Urinary bladder (tissue), 4 donors: ENCODE data around the gene KRTCAP2. TPM values are rescaled to one million over a fixed set of nuclear protein-coding genes. Genes with fewer than 3 reads are reported as not detected.
"Not testable (repeated sequence)": the region's sequence is repeated elsewhere in the genome, so short reads cannot be mapped to it uniquely, and the experiment has no call there.

Source experiments
- DNase-seq: peaks from one replicate; pipeline ENCODE4 v3.0.0-alpha.2; 2015; ENCODE audit errors: extremely low spot score
- H3K27ac ChIP-seq: one replicate; pipeline ENCODE4 v1.5.1; 2013; ENCODE audit warnings: low read depth, mild to moderate bottlenecking, moderate library complexity
- H3K36me3 ChIP-seq: one replicate; pipeline ENCODE4 v1.6.1; 2013; ENCODE audit warnings: mild to moderate bottlenecking, moderate library complexity; ENCODE audit not compliant: insufficient read depth
- H3K4me1 ChIP-seq: one replicate; pipeline ENCODE4 v1.6.1; 2013; ENCODE audit warnings: mild to moderate bottlenecking, moderate library complexity; ENCODE audit not compliant: insufficient read depth
- H3K4me3 ChIP-seq: one replicate; pipeline ENCODE4 v1.5.1; 2013; ENCODE audit warnings: low read depth, low read length
- WGBS: extraction: QIAGEN DNeasy Blood & Tissue Kit; methylation state at CpG from one replicate; pipeline ENCODE4 v1.1.7; 2013; 5-methylcytosine and 5-hydroxymethylcytosine counted together
- polyA plus RNA-seq: library from polyadenylated mRNA; stranded (reverse); fragments of 200-250 nt; gene quantifications from one replicate; pipeline ENCODE4 v1.2.3, GENCODE V29; 2013
- total RNA-seq: library from RNA; depleted of rRNA; stranded (reverse); fragments of >200 nt; gene quantifications from one replicate; pipeline ENCODE4 v1.2.3, GENCODE V29; 2014
- donor health status: healthy with polysubstance abuse.
- donor health status: healthy.

The KRTCAP2 gene
- total and polyA plus RNA-seq, 2 donors: 53.0 to 266 TPM

DNA sequence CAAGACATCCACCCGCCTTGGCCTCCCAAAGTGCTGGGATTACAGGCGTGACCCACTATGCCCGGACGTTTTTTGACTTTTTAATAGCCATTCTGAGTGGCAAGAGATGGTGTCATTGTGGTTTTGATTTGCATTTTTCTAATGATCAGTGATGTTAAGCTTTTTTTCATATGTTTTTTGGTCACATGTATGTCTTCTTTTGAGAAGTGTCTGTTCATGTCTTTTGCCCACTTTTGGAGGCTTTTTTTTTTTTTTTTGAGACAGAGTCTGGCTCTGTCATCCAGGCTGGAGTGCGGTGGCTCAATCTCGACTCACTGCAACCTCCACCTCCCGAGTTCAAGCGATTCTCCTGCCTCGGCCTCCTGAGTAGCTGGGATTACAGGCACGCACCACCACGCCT is 8.5 kb downstream of the KRTCAP2 start:
- WGBS: 91% methylated on average over 11 of the region's 11 CpGs
- H3K4me3 ChIP-seq, H3K4me1 ChIP-seq, H3K36me3 ChIP-seq, DNase-seq, H3K27ac ChIP-seq: not testable (repeated sequence)

DNA sequence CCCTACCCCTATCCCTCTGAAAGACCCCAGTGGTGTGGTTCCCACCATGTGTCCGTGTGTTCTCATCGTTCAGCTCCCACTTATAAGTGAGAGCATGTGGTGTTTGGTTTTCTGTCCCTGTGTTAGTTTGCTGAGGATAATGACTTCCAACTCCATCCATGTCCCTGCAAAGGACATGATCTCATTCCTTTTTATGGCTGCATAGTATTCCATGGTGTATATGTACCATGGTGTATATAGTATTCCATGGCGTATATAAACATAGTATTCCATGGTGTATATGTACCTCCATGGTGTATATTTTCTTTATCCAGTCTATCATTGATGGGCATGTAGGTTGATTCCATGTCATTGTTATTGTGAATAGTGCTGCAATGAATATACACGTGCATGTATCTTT is 9.3 kb downstream of the KRTCAP2 start:
- not testable (repeated sequence) for H3K27ac ChIP-seq, H3K4me3 ChIP-seq, H3K4me1 ChIP-seq, H3K36me3 ChIP-seq, DNase-seq
- WGBS: 95% methylated on average over 4 of the region's 4 CpGs

DNA sequence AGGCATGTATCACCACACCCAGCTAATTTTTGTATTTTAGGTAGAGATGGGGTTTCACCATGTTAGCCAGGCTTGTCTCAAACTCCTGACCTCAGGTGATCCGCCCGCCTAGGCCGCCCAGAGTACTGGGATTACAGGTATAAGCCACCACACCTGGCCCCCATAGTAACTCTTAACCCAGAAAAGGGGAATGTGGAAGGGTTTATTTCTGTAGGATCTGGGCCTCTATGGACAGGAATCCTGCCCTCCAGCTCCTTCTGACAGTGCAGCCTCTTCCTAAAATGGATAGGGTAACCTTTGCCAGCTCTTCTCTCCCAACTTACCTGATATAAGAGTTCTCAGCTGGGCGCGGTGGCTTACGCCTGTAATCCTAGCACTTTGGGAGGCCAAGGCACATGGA is 10.5 kb downstream of the KRTCAP2 start:
- not testable (repeated sequence) for H3K4me1 ChIP-seq, H3K4me3 ChIP-seq, H3K36me3 ChIP-seq, DNase-seq, H3K27ac ChIP-seq
- WGBS: 98% methylated on average over 6 of the region's 6 CpGs

DNA sequence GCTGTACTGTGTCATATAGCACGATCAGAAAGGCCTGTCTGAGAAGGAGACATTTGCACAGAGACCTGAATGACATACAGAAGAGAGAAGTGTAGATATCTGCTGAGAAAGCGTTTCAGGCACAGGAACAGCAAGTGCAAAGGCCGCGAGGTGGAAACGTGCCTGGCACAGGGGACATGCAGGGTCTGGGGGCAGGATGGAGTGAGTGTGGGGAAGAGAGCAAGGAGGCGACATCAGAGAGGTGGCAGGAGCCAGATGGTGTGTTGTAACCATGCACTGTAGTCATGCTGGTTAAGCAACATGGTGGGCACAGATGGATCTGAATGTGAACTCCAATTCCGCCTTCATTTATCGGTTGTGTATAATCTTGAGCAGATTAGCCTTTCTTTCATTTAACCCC is 13.0 kb downstream of the KRTCAP2 start:
- no peak overlapping the region for H3K4me3 ChIP-seq
- no peaks in the 10 kb centered on the region for H3K4me1 ChIP-seq
- no peak for DNase-seq
- no peaks in the 10 kb centered on the region for H3K36me3 ChIP-seq
- H3K27ac ChIP-seq: no peak overlapping the region
- 73% methylated on average over 8 of the region's 8 CpGs for WGBS

DNA sequence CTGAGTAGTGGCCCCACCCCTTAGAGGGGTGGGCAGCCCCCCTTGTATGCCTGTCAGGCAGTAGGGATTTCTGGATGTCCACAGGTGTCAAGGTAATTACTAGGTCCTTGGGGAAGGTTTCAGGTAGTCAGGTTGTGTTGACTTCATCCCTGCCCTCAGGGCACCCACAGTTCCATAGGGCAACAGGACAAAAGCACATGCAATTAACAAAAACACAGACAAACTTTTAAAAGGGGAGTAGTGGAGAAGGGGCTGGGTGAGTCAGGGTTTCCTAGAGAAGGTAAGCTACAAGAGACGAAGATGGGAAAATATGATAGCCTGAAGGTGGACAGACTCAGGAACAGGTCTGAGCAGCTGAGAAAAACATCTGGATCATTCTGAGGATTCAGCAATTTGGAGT is 14.1 kb downstream of the KRTCAP2 start:
- 69% methylated on average over 1 of the region's 1 CpG for WGBS
- no peak overlapping the region for H3K27ac ChIP-seq
- H3K4me1 ChIP-seq: no peaks in the 10 kb centered on the region
- no peak overlapping the region for H3K4me3 ChIP-seq
- no peak for DNase-seq
- no peaks in the 10 kb centered on the region for H3K36me3 ChIP-seq

DNA sequence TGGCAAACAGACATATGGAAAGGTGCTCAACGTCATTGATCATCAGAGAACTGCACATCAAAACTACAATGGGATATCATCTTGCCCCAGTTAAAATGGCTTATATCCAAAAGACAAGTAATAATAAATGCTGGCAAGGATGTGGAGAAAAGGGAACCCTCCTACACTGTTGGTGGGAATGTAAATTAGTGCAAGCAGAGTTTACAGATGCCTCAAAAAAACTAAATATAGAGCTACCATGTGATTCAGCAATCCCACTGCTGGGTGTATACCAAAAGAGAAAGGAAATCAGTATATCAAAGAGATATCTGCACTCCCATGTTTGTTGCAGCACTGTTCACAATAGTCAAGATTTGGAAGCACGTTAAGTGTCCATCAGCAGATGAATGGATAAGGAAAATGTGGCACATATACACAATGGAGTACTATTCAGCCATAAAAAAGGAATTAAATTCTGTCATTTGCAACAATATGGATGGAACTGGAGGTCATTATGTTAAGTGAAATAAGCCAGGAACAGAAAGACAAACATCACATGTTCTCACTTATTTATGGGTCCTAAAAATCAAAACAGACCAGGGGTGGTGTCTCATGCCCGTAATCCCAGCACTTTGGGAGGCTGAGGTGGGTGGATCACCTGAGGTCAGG is 17.0 kb downstream of the KRTCAP2 start:
- DNase-seq, H3K4me1 ChIP-seq, H3K36me3 ChIP-seq, H3K4me3 ChIP-seq, H3K27ac ChIP-seq: not testable (repeated sequence)
- 66% methylated on average over 3 of the region's 3 CpGs for WGBS

DNA sequence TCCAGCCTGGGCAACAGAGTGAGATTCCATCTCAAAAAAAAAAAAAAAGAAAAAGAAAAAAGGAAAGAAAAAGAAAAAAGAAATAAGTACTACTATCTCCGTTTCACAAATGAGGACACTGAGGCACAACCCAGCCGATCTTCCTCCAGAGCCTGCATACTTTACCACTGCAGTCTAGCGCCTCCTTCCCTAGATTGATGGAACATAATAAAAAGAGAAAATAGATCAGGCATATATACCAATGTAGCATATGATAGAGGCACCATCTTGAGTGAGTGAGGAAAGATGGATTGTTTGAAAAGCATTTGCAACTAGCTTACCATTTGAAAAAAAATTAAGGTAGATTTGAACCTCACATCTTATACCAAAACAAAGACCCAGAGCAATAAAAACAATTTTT is 27.6 kb downstream of the KRTCAP2 start:
- no peak overlapping the region for H3K4me3 ChIP-seq
- no peaks in the 10 kb centered on the region for H3K36me3 ChIP-seq
- DNase-seq: no peak
- no peaks in the 10 kb centered on the region for H3K4me1 ChIP-seq
- no peak overlapping the region for H3K27ac ChIP-seq
- 83% methylated on average over 3 of the region's 3 CpGs for WGBS

DNA sequence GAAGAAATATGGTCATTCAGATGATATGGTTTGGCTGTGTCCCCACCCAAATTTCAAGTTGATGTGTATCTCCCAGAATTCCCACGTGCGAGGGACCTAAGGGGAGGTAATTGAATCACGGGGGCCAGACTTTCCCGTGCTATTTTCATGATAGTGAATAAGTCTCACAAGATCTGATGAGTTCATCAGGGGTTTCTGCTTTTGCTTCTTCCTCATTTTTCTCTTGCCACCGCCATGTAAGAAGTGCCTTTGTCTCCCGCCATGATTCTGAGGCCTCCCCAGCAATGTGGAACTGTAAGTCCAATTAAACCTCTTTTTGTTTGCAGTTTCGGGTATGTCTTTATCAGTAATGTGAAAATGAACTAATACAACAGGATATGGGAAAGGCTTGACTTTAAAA is 31.4 kb downstream of the KRTCAP2 start:
- Histone ChIP-seq H3K4me1 (no peaks in the 10 kb centered on the region), H3K27ac (no peak overlapping the region), H3K4me3 (no peak overlapping the region), H3K36me3 (no peaks in the 10 kb centered on the region)
- DNase-seq: no peak
- 77% methylated on average over 7 of the region's 7 CpGs for whole genome bisulfite sequencing

DNA sequence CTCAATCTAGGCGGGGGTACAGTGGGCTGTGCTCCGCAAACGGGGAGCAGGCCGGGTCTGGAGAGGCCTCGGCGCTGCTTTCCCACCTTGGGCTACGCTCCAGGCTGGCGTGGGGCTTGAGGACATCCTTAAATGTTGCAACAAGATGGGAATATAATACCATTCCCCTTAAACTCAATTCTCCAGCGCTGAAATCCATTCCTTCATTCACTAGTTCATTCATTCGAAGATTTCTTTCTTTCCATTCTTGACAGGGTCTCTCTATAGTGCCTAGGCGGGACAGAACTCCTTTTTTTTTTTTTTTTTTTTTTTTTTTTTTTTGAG is 32.5 kb downstream of the KRTCAP2 start:
- no peaks in the 10 kb centered on the region for H3K36me3 ChIP-seq
- 7% methylated on average over 11 of the region's 11 CpGs for WGBS
- no peak for DNase-seq
- no peak overlapping the region for H3K27ac ChIP-seq
- no peaks in the 10 kb centered on the region for H3K4me1 ChIP-seq
- H3K4me3 ChIP-seq: peak overlapping the region; percentile 56

DNA sequence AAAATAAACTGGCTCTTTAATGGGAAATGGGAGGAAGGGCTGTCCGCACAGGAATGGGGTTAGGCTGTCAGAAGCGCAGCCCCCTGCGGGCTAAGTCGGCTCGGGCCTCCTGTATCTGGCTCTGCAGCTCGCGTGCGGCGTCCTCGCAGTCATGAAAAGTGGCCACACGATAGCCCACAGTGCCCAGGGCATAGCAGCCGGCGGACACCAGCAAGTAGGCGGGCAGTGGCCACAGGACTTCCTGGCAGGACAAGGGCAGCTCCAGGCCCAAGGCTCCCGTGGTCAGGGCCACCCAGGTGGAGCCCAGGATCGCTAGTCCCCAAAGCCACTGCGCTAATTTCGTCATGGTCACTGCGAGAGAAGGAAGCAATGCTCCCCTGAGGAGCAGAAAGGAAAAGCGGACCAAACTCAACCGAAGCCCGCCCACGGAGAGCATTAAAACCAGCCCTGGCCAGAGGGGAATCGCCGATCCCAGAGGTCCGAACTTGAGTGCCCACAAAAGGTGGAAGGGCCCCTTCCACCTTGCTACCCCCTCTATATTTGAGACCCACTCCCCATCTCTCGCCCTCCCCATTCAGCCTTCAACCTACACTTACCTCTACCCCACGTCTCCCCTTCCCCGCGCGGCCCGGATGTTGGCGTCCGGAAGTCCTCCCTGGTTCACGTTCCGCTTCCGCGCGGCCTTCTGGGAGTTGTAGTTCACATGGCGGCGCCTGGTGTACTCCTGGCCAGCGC is 33.0 kb downstream of the KRTCAP2 start, which contains the start of gene DPM3:
DPM3 (minus strand) TSS at position 637 of the 735 bp plus-strand sequence; CDS start at position 346, 291 bp downstream.
- WGBS: under 1% methylated on average over 42 of the region's 42 CpGs
- Histone ChIP-seq H3K4me3 (peak within 1 kb of the TSS; percentile 56), H3K4me1 (no peaks in the 10 kb centered on the region), H3K36me3 (no peaks in the 10 kb centered on the region), H3K27ac (peak within 1 kb of the TSS; percentile 87)
- no peak for DNase-seq

DNA sequence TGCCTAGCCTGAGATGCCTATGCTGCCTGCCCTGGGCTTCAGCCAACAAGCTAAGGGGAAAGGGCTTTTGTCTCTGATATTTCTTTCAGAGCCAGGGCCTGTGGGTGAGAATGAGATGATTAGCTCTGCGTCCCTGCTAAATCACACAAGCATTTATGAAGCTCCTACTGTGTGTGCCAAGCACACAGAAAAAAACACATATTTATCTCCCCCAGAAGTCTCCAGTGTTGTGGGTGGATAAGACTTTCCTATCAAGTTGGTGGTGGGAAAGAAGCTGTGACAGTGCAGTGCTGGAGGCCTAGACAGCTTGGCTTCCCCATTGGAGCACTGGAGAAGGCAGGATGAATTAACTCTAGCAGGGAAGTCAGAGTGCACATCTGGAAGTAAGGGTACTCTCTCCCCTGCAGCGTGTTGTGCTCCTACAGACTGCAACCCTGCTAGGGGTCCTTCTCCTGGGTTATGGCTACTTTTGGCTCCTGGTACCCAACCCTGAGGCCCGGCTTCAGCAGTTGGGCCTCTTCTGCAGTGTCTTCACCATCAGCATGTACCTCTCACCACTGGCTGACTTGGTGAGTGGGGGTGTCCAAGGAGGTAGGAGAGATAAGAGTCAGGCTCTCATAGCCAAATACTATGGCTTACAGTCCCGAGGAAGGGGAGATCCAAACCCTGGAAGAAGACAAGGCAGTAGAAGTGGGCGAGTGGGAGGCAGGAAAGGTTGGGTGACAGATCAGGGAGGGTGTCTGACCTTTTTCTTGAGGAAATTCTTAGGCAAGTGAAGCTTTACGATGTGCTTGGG is 35.8 kb downstream of the KRTCAP2 start:
- H3K4me1 ChIP-seq: no peaks in the 10 kb centered on the region
- no peak overlapping the region for H3K27ac ChIP-seq
- DNase-seq: no peak
- no peak overlapping the region for H3K4me3 ChIP-seq
- WGBS: 89% methylated on average over 6 of the region's 6 CpGs
- H3K36me3 ChIP-seq: no peaks in the 10 kb centered on the region

DNA sequence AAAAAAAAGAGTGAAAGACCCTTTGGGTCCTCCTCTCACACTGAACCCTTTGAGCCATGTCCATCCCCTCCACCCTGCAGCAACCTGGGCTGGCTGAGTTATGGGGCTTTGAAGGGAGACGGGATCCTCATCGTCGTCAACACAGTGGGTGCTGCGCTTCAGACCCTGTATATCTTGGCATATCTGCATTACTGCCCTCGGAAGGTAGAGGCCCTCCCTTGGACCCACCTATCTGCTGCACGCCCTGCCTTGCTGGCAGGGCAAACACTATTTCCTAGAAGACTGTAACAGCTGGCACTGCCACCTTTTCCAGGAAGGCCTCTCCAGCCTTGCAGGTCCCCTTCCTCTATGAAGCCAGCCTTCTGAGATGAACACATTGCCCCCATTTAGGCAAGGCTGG is 36.4 kb downstream of the KRTCAP2 start:
- no peaks in the 10 kb centered on the region for H3K36me3 ChIP-seq
- no peaks in the 10 kb centered on the region for H3K4me1 ChIP-seq
- WGBS: 32% methylated on average over 6 of the region's 6 CpGs
- peak overlapping the region; percentile 2 for H3K4me3 ChIP-seq
- H3K27ac ChIP-seq: no peak overlapping the region
- no peak for DNase-seq

DNA sequence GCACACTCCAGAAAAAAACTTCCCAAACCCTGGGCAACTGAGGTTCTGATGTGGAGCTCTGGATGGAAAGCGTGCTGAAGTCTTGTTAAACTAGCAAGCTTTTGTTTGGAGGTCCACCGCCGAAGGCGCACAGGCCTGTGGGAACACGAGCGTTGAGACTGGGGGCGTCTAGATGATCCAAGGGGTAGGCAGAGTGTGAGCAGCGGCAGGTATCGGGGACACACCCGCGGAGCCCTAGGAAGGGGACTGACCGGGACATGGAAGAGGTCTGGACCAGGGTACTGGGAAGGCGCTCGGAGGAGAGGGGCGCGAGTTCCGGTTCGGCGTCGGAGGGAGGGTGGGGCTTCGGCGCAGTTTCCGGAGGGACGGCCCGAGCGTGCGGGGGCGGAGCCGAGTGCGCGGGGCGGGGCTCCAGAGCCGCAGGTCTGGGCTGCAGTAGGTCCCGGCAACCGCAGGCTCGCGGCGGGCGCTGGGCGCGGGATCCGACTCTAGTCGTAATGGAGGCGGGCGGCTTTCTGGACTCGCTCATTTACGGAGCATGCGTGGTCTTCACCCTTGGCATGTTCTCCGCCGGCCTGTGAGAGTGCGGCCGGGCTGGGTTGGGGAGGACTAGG is 37.6 kb downstream of the KRTCAP2 start, which contains the start of gene SLC50A1:
SLC50A1 (plus strand) TSS at position 438 of the 614 bp plus-strand sequence; CDS start at position 498, 60 bp downstream.
- WGBS: under 1% methylated on average over 52 of the region's 52 CpGs
- peak; percentile 86 for DNase-seq
- H3K27ac ChIP-seq: peak within 1 kb of the TSS; percentile 98
- no peaks in the 10 kb centered on the region for H3K36me3 ChIP-seq
- H3K4me3 ChIP-seq: peak within 1 kb of the TSS; percentile 56
- no peaks in the 10 kb centered on the region for H3K4me1 ChIP-seq
